ENCODE measurements around the gene MGMT.

The MGMT gene

GRCh38 chr10:129450391-129450790 is 16.6 kb upstream of the MGMT start:
- in situ Hi-C loops (cut with MboI; ENCODE audit: low sequenced_read_pairs): no loop called here

DNA sequence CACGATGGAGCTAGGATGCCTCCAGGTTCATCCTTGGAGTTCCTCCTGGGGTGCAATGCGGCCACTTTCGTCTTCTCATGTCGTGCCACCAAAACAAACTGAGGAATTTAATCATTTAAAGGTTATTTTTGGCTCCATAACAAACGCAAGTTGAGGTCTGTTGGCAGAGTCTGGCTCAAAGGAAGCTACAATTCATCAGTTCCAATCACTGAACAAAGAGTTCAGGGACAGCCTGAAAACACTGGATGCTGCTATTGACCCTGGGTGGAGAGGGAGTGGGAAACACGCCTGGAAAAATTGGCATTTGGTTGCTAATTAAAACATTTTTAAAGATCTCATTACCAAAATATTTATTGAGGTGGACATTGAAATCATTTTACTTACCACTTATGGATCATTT is 11.4 kb upstream of the MGMT start:
- in situ Hi-C loops (cut with MboI; ENCODE audit: low sequenced_read_pairs): no loop called here

DNA sequence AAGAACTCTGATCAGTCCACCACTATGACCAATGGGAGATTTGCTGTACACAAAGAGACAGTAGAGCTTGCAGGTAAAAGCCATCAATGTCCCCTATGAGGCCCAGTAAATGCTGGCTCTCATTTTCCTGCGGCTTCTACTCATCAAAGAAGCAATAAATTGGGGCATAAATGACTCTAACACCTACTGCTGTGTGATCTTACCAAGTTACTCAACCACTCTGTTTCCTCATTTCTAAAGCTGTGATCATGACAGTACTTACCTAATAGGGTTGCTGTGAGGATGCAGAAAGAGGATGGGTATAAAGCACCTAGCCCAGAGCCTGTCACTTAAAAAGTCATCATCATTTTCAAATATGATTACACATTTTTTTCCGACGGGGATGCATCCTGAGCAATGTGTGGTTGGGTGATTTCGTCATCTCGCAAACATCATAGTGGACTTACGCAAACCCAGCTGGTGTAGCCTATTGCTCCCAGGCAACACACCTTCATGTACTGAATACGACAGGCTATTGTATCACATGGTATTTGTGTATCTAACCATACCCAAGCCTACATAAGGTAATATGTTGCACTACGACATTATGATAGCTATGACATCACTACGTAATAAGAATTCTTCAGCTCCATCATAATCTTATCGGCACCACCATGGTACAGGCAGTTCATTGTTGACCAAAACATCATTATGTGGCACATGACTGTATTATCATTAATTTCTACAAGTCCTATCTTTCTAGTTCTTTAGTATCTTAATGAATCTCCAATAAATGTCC is 7.1 kb upstream of the MGMT start:
- in situ Hi-C loops (cut with MboI; ENCODE audit: low sequenced_read_pairs): no loop called here

DNA sequence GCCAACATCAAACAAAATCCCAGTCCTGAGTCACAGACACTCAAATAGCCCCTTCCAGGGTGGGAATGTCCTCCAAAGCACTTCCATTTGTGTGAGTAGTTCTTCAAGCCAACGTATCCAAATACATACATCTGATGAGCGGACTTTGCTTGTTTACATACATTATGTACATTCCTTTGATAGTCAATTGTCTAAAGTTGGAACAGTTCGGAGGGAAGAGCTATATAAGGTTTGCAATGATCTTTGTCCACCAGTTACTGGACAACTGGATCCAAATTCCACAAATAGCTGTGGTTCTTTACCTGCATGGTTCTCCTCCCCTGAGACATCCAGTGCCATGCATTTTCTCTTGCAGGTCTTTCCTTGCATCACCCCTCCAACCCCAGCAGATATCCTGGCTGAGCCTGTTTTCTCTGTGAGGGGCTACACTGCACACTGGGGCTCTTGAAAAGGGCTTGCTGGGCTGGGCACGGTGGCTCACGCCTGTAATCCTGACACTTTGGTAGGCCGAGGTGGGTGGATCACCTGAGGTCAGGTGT is 4.7 kb upstream of the MGMT start:
- in situ Hi-C loops (cut with MboI; ENCODE audit: low sequenced_read_pairs): no loop called here

- in situ Hi-C loops (cut with MboI; ENCODE audit: low sequenced_read_pairs): no loop called here
These were observed 2.8 kb upstream of the MGMT start for GRCh38 chr10:129464251-129464650.

DNA sequence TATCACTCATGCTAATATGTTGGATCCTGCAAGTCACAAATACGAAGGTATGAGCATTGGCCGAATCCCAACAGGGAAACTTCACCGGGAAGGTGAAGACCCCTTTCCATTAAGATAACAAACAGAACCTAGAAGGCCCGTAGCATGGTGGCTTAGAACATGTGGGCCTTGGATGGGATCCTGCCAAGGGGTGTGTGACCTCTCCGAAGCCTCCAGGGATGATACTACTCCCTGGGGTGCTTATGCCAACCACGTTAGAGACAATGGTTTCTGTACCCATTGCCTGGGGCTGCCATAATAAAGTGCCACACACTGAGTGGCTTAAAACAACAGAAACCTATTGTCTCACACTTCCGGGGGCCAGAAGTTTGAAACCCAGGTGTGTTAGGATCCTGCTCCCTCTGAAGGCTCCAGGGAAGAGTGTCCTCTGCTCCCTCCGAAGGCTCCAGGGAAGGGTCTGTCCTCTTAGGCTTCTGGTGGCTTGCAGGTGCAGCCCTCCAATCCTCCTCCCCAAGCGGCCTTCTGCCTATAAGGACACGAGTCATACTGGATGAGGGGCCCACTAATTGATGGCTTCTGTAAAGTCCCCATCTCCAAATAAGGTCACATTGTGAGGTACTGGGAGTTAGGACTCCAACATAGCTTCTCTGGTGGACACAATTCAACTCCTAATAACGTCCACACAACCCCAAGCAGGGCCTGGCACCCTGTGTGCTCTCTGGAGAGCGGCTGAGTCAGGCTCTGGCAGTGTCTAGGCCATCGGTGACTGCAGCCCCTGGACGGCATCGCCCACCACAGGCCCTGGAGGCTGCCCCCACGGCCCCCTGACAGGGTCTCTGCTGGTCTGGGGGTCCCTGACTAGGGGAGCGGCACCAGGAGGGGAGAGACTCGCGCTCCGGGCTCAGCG is 992 bp upstream of the MGMT start:
- in situ Hi-C loops (cut with MboI; ENCODE audit: low sequenced_read_pairs): no loop called here

DNA sequence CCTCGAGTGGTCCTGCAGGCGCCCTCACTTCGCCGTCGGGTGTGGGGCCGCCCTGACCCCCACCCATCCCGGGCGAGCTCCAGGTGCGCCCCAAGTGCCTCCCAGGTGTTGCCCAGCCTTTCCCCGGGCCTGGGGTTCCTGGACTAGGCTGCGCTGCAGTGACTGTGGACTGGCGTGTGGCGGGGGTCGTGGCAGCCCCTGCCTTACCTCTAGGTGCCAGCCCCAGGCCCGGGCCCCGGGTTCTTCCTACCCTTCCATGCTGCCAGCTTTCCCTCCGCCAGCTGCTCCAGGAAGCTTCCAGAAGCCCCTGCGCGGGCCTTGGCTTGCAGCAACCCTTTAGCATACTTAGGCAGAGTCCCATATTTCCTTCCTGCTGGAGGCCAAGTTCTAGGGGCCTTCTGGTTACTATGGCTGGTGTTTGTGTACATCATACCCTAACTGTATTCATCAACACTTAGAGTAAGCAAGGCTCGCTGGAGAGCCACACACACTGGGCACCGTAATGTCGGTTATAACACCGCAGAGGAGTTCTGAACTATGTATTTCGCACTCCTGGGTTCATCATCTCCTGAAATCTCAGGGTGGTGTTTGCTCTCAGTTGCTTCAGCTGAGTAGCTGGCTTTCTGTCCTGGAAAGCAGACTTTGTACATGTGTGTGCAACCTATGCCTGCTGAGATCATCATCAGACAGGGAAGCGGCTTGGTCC is 471 bp downstream of the MGMT start:
- in situ Hi-C loops (cut with MboI; ENCODE audit: low sequenced_read_pairs): no loop called here

GRCh38 chr10:129468187-129468586 is 1.1 kb downstream of the MGMT start:
- in situ Hi-C loops (cut with MboI; ENCODE audit: low sequenced_read_pairs): no loop called here

- in situ Hi-C loops (cut with MboI; ENCODE audit: low sequenced_read_pairs): no loop called here
These were observed 3.2 kb downstream of the MGMT start for GRCh38 chr10:129470103-129470851.

- in situ Hi-C loops (cut with MboI; ENCODE audit: low sequenced_read_pairs): no loop called here
These were observed 4.6 kb downstream of the MGMT start for GRCh38 chr10:129471447-129472175.

GRCh38 chr10:129472696-129473555 is 5.9 kb downstream of the MGMT start:
- in situ Hi-C loops (cut with MboI; ENCODE audit: low sequenced_read_pairs): no loop called here

DNA sequence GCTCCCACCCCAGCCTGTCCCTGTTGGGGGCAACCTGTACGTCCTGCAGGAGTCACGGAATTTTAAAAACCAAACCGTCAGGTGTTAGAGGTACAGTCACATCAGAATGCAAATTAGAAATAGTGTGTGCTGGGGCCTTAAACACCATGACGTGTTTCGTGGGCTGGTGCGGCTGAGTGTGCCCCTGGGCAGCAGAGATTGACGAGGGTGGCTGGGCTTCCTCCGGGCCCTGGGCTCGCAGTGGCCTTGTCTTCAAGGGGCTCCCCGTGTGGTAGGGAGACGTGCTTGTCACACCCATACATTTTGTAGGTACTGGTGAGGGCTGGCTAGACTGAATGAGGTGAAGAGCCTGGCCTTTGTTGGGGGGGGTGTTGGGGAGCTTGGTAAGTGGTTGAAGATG is 7.6 kb downstream of the MGMT start:
- in situ Hi-C loops (cut with MboI; ENCODE audit: low sequenced_read_pairs): no loop called here

GRCh38 chr10:129476431-129476830 is 9.4 kb downstream of the MGMT start:
- in situ Hi-C loops (cut with MboI; ENCODE audit: low sequenced_read_pairs): no loop called here

GRCh38 chr10:129477051-129477450 is 10.0 kb downstream of the MGMT start:
- in situ Hi-C loops (cut with MboI; ENCODE audit: low sequenced_read_pairs): no loop called here

- in situ Hi-C loops (cut with MboI; ENCODE audit: low sequenced_read_pairs): no loop called here
These were observed 14.6 kb downstream of the MGMT start for GRCh38 chr10:129481641-129482040.

- in situ Hi-C loops (cut with MboI; ENCODE audit: low sequenced_read_pairs): no loop called here
These were observed 16.5 kb downstream of the MGMT start for GRCh38 chr10:129483430-129484010.

DNA sequence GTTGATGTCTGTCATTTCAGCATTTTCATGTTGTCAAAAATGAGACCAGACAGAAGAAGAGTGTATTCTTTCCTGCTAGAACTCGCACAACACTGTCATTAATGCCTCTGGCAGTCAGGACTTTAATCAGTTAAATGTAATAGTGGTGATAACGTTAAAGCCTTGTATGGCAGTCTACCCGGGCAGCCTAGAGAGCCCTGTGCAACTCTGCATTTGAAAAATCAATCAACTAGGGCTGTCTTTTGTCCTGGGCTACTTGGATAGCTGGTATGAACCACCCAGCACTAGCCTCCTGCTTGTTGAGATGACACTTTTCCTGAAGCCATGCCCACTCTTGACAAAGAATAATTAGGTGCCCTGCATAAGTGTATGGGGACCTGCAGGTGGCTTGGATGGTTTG is 19.8 kb downstream of the MGMT start:
- in situ Hi-C loops (cut with MboI; ENCODE audit: low sequenced_read_pairs): no loop called here

- in situ Hi-C loops (cut with MboI; ENCODE audit: low sequenced_read_pairs): no loop called here
These were observed 24.2 kb downstream of the MGMT start for GRCh38 chr10:129491123-129491734.
